ENCODE data around the gene TGM5.
"Not testable (repeated sequence)": the region's sequence is repeated elsewhere in the genome, so short reads cannot be mapped to it uniquely, and the experiment has no call there.

The TGM5 gene

DNA sequence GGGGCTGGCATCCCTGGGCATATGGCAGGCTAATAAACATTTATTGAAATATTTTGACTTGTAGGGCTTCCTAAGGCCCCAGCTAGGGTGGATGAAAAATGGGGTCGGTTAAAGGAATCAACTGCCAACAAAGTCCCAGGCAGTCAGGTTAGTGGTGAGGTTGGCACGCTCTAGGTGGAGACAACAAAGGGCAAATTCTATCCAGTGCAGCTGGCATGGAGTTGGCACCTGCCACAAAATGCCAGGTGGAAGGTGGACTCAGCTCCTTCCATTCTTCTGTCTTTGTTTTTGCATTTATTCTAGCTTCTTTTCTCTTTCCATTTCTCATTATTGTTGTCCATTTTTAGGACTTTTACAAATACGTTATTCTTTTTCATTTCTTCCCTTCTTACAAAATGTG, 32.7 kb upstream of the TGM5 start:
- intact Hi-C loops (cut with DNase I; ENCODE audit: low total_unique reads), result no loop called here

DNA sequence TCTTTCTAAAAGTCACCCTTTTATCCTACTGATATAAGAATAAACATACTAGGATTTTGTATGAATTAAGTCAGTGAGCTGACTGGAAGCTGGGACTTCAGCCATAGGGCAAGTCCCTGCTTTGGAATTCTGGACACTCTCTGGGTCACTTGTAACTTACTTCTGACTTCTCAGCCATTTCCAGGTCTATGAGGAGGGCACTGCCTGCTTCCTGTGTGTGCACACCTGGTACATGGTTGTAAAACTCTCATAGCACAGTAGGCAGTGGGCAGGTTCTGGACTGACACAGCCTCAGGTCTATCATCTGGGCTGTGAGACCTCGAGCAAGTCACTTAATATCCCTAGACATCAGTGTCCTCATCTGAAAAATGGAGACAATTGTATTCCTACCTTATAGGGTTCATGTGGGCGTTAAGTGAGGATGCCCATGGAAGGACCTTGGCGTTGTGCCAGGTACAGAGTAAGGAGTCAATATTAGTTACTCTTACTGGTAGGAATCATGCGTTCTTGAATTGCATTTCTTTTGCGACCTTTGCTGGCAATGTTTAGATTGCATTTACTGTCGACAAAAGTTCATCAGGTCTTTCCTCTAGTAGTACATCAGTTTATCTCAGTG, 27.5 kb upstream of the TGM5 start:
- Histone ChIP-seq H3K36me3 (no peaks in the 10 kb centered on the region), H3K4me1 (peaks cover 0 to 17% (median 11%) of the 10 kb centered on the region in 4 donors), H3K9me3 (no peaks in the 10 kb centered on the region), H3K4me3 (no peak overlapping the region), H3K27ac (no peak overlapping the region), H3K27me3 (peaks cover 0 to 34% of the 10 kb centered on the region in 2 donors)
- TF ChIP-seq, protein P1, sequence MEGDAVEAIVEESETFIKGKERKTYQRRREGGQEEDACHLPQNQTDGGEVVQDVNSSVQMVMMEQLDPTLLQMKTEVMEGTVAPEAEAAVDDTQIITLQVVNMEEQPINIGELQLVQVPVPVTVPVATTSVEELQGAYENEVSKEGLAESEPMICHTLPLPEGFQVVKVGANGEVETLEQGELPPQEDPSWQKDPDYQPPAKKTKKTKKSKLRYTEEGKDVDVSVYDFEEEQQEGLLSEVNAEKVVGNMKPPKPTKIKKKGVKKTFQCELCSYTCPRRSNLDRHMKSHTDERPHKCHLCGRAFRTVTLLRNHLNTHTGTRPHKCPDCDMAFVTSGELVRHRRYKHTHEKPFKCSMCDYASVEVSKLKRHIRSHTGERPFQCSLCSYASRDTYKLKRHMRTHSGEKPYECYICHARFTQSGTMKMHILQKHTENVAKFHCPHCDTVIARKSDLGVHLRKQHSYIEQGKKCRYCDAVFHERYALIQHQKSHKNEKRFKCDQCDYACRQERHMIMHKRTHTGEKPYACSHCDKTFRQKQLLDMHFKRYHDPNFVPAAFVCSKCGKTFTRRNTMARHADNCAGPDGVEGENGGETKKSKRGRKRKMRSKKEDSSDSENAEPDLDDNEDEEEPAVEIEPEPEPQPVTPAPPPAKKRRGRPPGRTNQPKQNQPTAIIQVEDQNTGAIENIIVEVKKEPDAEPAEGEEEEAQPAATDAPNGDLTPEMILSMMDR (IDR thresholded peaks at IDR 0.05), result no peak
- DNase-seq, result no peak
- intact Hi-C loops (cut with DNase I; ENCODE audit: low total_unique reads), result no loop called here

More for the DNA sequence above, 32.7 kb upstream of the TGM5 start:
- TF ChIP-seq, protein P1 (IDR thresholded peaks at IDR 0.05), result no peak
- DNase-seq, result no peak
- peaks cover 0 to 29% of the 10 kb centered on the region in 2 donors for H3K27me3 ChIP-seq
- no peaks in the 10 kb centered on the region for H3K36me3 ChIP-seq
- peaks cover 0 to under 1% (median 0%) of the 10 kb centered on the region in 4 donors for H3K4me1 ChIP-seq
- H3K27ac ChIP-seq, result no peak overlapping the region
- no peak overlapping the region for H3K4me3 ChIP-seq
- H3K9me3 ChIP-seq, result no peaks in the 10 kb centered on the region

DNA sequence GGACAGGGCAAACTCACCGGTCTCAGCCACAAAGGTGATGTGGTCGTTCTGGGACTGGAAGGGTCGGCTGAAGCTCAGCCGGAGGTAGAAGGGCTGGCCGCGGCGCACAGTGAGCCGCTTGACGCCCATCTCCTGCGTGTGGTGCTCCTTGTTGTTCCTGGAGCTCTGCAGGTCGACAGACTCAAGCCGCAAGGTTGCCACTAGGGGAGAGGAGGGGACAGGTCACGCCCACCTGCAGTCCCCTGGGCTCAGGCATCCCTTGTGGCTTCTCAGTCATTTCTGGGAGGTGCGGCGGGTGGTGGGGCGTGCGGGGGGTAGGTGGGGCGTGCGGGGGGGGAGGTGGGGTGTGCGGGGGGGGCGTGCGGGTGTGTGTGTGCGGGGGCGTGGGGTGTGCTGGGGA, 26.7 kb upstream of the TGM5 start:
- no peak for DNase-seq
- Histone ChIP-seq H3K27me3 (peaks cover 0 to 31% of the 10 kb centered on the region in 2 donors), H3K4me3 (no peak overlapping the region), H3K9me3 (no peaks in the 10 kb centered on the region), H3K27ac (no peak overlapping the region), H3K4me1 (peaks cover 0 to 17% (median 11%) of the 10 kb centered on the region in 4 donors), H3K36me3 (no peaks in the 10 kb centered on the region)
- TF ChIP-seq, protein P1 (IDR thresholded peaks at IDR 0.05), result no peak
- intact Hi-C loops (cut with DNase I; ENCODE audit: low total_unique reads), result no loop called here

DNA sequence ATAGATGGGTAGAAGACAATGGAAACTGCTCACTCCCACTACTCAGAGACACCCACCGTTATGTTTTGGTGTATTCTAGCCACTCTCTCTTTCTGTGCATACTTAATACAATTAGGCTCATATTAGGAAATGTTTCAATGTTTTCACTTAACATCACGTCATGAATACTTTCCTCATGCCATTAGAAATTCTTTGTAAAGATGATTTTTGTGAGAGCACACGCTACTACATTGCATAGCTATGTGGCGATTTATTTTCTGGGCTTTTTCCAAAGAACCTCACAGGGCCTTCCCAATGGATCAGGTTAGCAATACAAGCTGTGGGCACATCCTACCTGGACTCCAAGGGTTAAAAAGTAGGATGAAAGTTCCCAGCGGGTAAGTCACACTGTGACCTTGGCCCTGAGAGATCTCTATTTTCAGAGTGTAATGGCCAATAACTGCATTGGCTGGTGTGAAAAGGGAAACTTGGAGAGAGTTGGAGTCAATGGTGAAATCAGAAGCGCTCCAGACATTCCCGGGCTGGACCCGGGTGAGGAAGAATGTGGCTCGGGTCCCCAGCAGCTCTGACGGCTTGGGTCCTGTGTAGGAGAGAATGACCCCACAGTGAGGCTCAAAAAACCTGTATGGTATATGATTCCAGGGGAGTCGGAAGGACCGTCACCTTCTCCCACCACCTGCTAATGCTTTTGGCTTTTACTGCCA, 25.8 kb upstream of the TGM5 start:
- Histone ChIP-seq H3K4me1 (peaks cover 0 to 17% (median 11%) of the 10 kb centered on the region in 4 donors), H3K36me3 (no peaks in the 10 kb centered on the region), H3K4me3 (no peak overlapping the region), H3K27ac (no peak overlapping the region), H3K9me3 (no peaks in the 10 kb centered on the region), H3K27me3 (peaks cover 0 to 24% of the 10 kb centered on the region in 2 donors)
- intact Hi-C loops (cut with DNase I; ENCODE audit: low total_unique reads), result no loop called here
- DNase-seq, result no peak
- TF ChIP-seq, protein P1 (IDR thresholded peaks at IDR 0.05), result no peak

DNA sequence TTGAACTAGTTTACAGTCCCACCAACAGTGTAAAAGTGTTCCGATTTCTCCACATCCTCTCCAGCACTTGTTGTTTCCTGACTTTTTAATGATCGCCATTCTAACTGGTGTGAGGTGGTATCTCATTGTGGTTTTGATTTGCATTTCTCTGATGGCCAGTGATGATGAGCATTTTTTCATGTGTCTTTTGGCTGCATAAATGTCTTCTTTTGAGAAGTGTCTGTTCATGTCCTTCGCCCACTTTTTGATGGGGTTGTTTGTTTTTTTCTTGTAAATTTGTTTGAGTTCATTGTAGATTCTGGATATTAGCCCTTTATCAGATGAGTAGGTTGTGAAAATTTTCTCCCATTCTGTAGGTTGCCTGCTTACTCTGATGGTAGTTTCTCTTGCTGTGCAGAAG, 22.9 kb upstream of the TGM5 start:
- not testable (repeated sequence) for H3K36me3 ChIP-seq, H3K9me3 ChIP-seq, H3K27ac ChIP-seq, DNase-seq, H3K4me3 ChIP-seq
- Histone ChIP-seq H3K4me1 (peaks cover 0 to 17% (median 11%) of the 10 kb centered on the region in 4 donors), H3K27me3 (peaks cover 0 to 12% of the 10 kb centered on the region in 2 donors)
- intact Hi-C loops (cut with DNase I; ENCODE audit: low total_unique reads), result loop anchor here (10.0 kb wide), 1 partner anchor 95 kb away; no protein-coding TSS in a partner anchor

DNA sequence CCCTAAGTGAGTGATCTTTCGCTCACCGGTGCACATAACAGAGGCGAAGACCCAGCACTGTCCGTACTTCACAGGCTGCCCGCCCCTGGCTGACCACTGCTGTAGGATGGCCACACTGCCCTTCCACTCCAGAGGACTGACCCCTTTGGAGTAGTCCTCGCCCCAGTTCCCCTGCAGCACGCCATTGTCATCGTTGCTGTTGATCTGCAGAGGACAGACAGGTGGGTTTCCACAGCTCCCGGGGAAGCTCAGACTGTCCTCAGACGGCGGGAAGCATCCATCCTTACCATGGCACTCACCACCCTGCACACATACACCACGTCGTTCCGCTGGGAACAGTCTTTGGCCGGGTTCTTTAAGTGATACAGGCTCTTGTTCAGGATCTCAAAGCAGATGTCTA, 20.5 kb upstream of the TGM5 start:
- intact Hi-C loops (cut with DNase I; ENCODE audit: low total_unique reads), result loop anchor here (10.0 kb wide), 1 partner anchor 92 kb away; no protein-coding TSS in a partner anchor
- H3K4me3 ChIP-seq, result no peak overlapping the region
- H3K27me3 ChIP-seq, result peaks cover 0 to 6% of the 10 kb centered on the region in 2 donors
- no peaks in the 10 kb centered on the region for H3K36me3 ChIP-seq
- H3K27ac ChIP-seq, result no peak overlapping the region
- TF ChIP-seq, protein P1 (IDR thresholded peaks at IDR 0.05), result no peak
- no peaks in the 10 kb centered on the region for H3K9me3 ChIP-seq
- no peak for DNase-seq
- H3K4me1 ChIP-seq, result peaks cover 0 to under 1% (median 0%) of the 10 kb centered on the region in 4 donors
